CD4-positive, alpha-beta T cell (primary cell): ENCODE results near the gene TTLL3. TPM values are rescaled to one million over a fixed set of nuclear protein-coding genes. Genes with fewer than 3 reads are reported as not detected.
"Not testable (repeated sequence)": the region's sequence is repeated elsewhere in the genome, so short reads cannot be mapped to it uniquely, and the experiment has no call there.

Experiments
- ATAC-seq: fragments of 200-7000 bp; cut with Tn5 transposase; one replicate; pipeline ENCODE4 v1.10.0; 2022; ENCODE audit warnings: mild to moderate bottlenecking; ENCODE audit not compliant: poor library complexity
- CTCF ChIA-PET: fragments of 350-600 bp; sonication (Branson Sonifier 250); formaldehyde crosslinking; loops from one replicate; lab custom pipeline; 2021; ENCODE audit warnings: antibody characterized with exemption, inconsistent platforms; lab: Charles Lee
- POLR2A ChIA-PET: fragments of 350-600 bp; sonication (Branson Sonifier 250); formaldehyde crosslinking; loops from one replicate; lab custom pipeline; 2021; ENCODE audit warnings: antibody characterized with exemption, inconsistent platforms; lab: Charles Lee
- DNase-seq, 14 experiments: peaks; one replicate each; pipeline ENCODE4 v3.0.0-alpha.2; 2013 to 2020; ENCODE audit warnings: mixed read lengths in 2 of 14
- H3K27ac ChIP-seq, 2 donors: one replicate each; pipeline versions ENCODE4 v1.5.1 to v1.7.0; 2013; ENCODE audit warnings: low read length in 2 of 2, low read depth in 1 of 2, mild to moderate bottlenecking in 1 of 2
- H3K27me3 ChIP-seq, 2 experiments: 1 replicate in 1 of 2; 2 replicates in 1 of 2; pipeline versions ENCODE4 v1.6.1 to v1.7.0; 2013; ENCODE audit warnings: low read length in 2 of 2, control low read depth in 1 of 2, mild to moderate bottlenecking in 1 of 2, moderate library complexity in 1 of 2; ENCODE audit not compliant: insufficient read depth in 2 of 2, control insufficient read depth in 1 of 2
- H3K36me3 ChIP-seq: one replicate; pipeline ENCODE4 v1.6.1; 2013; ENCODE audit warnings: low read length, control low read depth; ENCODE audit not compliant: insufficient read depth
- H3K4me1 ChIP-seq: one replicate; pipeline ENCODE4 v1.6.1; 2013; ENCODE audit warnings: low read length, control low read depth; ENCODE audit not compliant: insufficient read depth
- H3K4me3 ChIP-seq: one replicate; pipeline ENCODE4 v1.5.1; 2013; ENCODE audit warnings: mild to moderate bottlenecking, low read length, moderate library complexity
- H3K9me3 ChIP-seq, 2 experiments: 1 replicate in 1 of 2; 2 replicates in 1 of 2; pipeline versions ENCODE4 v1.6.1 to v1.7.0; 2013; ENCODE audit warnings: low read length in 2 of 2, mild to moderate bottlenecking in 2 of 2, control low read depth in 1 of 2, moderate library complexity in 1 of 2; ENCODE audit not compliant: control insufficient read depth in 1 of 2, insufficient read depth in 1 of 2
- H3K27ac Mint-ChIP-seq: one replicate; pipeline ENCODE4 v1.8.0; 2020; ENCODE audit warnings: mixed read lengths
- H3K27me3 Mint-ChIP-seq: one replicate; pipeline ENCODE4 v1.8.0; 2021; ENCODE audit warnings: mixed read lengths
- H3K36me3 Mint-ChIP-seq: one replicate; pipeline ENCODE4 v1.8.0; 2021; ENCODE audit warnings: low read depth, mixed read lengths
- H3K4me1 Mint-ChIP-seq: one replicate; pipeline ENCODE4 v1.8.0; 2021; ENCODE audit warnings: low read depth, mixed read lengths
- H3K4me3 Mint-ChIP-seq: one replicate; pipeline ENCODE4 v1.8.0; 2020; ENCODE audit warnings: mild to moderate bottlenecking, mixed read lengths
- H3K9me3 Mint-ChIP-seq: one replicate; pipeline ENCODE4 v1.8.0; 2020; ENCODE audit warnings: mixed read lengths
- intact Hi-C, 2 experiments: fragments of 100-400 bp; cut with DNase I in 1 of 2; cut with micrococcal nuclease in 1 of 2; formaldehyde crosslinking; loops; one replicate each; pipeline versions ENCODE4 v1.15.1 to v1.9.0; 2023 to 2025; cut with DNase I, micrococcal nuclease
- total RNA-seq, 174 experiments: library from RNA in 2 of 174; stranded (reverse) in 2 of 174; gene quantifications; one replicate each; pipeline ENCODE4 v1.2.3 and lab custom pipeline; 2021 to 2026
- TF ChIP-seq, protein P1 (sequence below): fragments of 200-600 bp; IDR thresholded peaks from one replicate; pipeline ENCODE4 v1.8.0; 2022; ENCODE audit warnings: antibody characterized with exemption, mild to moderate bottlenecking

TTLL3 gene
- total RNA-seq, 2 experiments from 2014 or later, result 50.5 to 58.6 TPM

DNA sequence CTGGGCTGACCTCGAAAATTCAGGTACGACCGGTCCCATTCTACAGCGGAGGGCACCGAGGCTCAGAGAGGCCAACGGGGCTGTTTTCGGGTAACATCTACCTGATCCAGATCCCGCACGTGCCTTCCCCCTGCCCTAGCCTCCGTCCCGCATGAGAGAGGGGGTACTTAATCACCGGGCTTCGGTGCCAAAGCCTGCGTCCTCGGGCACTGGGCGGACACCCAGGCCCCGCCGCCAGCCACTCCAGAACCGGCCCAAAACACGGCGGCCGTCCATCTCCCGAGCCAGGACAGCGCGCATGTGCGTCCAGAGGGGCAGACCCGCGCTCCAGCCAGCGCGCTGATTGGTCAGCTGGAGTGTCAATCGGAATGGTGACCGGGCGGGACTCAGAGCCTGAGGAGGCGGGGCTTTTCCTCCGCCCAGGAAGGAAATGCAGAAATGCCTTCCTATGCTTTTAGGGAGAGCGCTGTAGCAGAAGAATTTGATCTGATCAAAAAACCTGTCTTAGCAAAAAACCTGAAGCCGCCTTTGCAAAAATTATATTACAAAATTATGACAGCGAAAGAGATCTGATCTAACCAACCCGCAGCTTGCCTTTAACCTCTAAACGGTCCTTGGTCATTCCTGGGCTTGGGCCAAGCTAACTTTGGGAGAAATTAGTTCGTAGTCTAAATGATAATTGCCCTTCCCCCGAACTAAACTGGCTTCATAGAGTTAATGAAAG lies 33.8 kb downstream of the TTLL3 start, which contains the start of gene RPUSD3:
Gene RPUSD3 (minus strand): TSS at position 294 of the 724 bp plus-strand sequence. CDS start 18 bp downstream, at position 276.
- H3K27me3 Mint-ChIP-seq, result no peaks in the 10 kb centered on the region
- CTCF ChIA-PET, result interaction anchor here (1.1 to 2.9 kb wide), 2 partner anchors 89 to 99 kb away, joined by 3 to 7 read pairs; partner anchors contain the start of gene CRELD1
- H3K4me1 ChIP-seq, result peaks cover 28% of the 10 kb centered on the region
- TF ChIP-seq, protein P1, sequence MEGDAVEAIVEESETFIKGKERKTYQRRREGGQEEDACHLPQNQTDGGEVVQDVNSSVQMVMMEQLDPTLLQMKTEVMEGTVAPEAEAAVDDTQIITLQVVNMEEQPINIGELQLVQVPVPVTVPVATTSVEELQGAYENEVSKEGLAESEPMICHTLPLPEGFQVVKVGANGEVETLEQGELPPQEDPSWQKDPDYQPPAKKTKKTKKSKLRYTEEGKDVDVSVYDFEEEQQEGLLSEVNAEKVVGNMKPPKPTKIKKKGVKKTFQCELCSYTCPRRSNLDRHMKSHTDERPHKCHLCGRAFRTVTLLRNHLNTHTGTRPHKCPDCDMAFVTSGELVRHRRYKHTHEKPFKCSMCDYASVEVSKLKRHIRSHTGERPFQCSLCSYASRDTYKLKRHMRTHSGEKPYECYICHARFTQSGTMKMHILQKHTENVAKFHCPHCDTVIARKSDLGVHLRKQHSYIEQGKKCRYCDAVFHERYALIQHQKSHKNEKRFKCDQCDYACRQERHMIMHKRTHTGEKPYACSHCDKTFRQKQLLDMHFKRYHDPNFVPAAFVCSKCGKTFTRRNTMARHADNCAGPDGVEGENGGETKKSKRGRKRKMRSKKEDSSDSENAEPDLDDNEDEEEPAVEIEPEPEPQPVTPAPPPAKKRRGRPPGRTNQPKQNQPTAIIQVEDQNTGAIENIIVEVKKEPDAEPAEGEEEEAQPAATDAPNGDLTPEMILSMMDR, result no peak
- DNase-seq (peak; percentile 93 to 98 (median 96)), ATAC-seq (peak; percentile 98)
- peak within 1 kb of the TSS; percentile 73 for H3K4me3 ChIP-seq
- intact Hi-C loops, result loop anchor here (2.0 to 10.0 kb wide), 6 partner anchors 47 to 441 kb away; partner anchors contain the start of genes JAGN1 (in 2 of the 2), ARPC4 (in 1 of the 2), CRELD1 (in 1 of the 2) and TADA3 (in 1 of the 2)
- H3K4me3 Mint-ChIP-seq, result peak within 1 kb of the TSS; percentile 98
- POLR2A ChIA-PET, result interaction anchor here (1.0 to 3.1 kb wide), 5 partner anchors 47 to 199 kb away, joined by 3 to 17 read pairs (median 4); partner anchors contain the start of genes ARPC4, CRELD1, JAGN1 and TADA3
- H3K27ac ChIP-seq, result peak within 1 kb of the TSS; percentile 21 to 38
- H3K4me1 Mint-ChIP-seq, result peaks cover 28% of the 10 kb centered on the region
- peaks cover 0 to 4% of the 10 kb centered on the region in 2 experiments for H3K9me3 ChIP-seq
- no peaks in the 10 kb centered on the region for H3K27me3 ChIP-seq
- H3K36me3 ChIP-seq, result peaks cover 25% of the 10 kb centered on the region
- H3K9me3 Mint-ChIP-seq, result no peaks in the 10 kb centered on the region
- H3K36me3 Mint-ChIP-seq, result peaks cover 32% of the 10 kb centered on the region
- H3K27ac Mint-ChIP-seq, result peak within 1 kb of the TSS; percentile 80

DNA sequence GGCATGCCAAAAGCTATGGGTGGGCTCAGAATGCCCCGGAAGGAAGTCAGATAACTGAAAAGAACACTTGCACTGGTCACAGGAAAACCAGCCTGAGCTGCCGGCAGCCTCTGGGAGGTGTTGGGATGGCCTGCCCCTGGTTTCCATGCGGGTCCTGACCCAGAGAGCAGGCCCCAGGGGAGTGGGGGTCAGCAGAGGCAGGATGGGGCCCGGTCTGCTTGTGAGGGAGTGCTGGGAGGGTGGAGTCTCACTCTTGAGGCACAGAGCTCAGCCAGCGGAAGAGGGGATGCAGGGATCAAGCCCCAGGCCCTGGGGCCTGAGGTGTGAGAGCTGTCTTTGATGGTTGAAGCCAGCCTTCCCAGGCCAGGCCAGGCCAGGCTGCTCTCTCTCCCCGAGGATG lies 36.2 kb downstream of the TTLL3 start:
- ChIA-PET CTCF (no interaction called here), POLR2A (interaction anchor here (1.1 kb wide), 1 partner anchor 44 kb away, joined by 3 read pairs; the partner anchor contains the start of gene JAGN1)
- Histone ChIP-seq H3K4me1 (peaks cover 28% of the 10 kb centered on the region), H3K9me3 (peaks cover 0 to 4% of the 10 kb centered on the region in 2 experiments), H3K27me3 (no peaks in the 10 kb centered on the region), H3K4me3 (no peak overlapping the region), H3K36me3 (peaks cover 8% of the 10 kb centered on the region), H3K27ac (no peak overlapping the region)
- TF ChIP-seq, protein P1, result no peak
- H3K27me3 Mint-ChIP-seq, result no peaks in the 10 kb centered on the region
- H3K36me3 Mint-ChIP-seq, result peaks cover 19% of the 10 kb centered on the region
- H3K4me1 Mint-ChIP-seq, result peaks cover 28% of the 10 kb centered on the region
- H3K9me3 Mint-ChIP-seq, result no peaks in the 10 kb centered on the region
- no peak for ATAC-seq
- H3K27ac Mint-ChIP-seq, result no peak overlapping the region
- DNase-seq, result no peak
- intact Hi-C loops, result loop anchor here in 1 of 2 experiments (5.0 to 10.0 kb wide), 3 partner anchors 86 to 439 kb away; partner anchors contain the start of gene CRELD1
- no peak overlapping the region for H3K4me3 Mint-ChIP-seq

DNA sequence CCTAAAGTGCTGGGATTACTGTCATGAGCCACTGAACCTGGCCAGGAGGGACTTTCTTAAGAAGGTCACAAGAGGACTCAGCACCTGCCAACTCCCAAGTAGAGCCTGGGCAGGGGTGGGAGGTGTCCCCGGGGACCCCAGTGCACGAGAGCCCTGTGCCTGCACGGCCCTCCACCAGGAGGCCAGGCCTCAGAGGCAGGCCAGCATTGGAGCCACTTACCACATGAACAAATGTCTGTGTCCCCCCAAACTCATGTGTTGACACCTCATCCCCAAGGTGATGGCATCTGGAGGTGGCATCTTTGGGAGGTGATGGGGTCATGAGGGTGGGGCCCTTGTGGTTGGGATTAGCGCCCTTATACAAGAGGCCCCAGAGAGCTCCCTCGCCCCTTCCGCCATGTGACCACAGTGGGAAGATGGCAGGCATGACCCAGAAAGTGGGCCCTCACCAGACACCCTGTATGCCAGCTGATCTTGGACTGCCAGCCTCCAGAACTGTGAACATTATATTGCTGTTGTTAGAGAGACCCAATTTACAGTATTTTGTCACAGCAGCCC lies 36.9 kb downstream of the TTLL3 start:
- intact Hi-C loops, result loop anchor here in 1 of 2 experiments (5.0 to 10.0 kb wide), 3 partner anchors 85 to 438 kb away; partner anchors contain the start of gene CRELD1
- no peaks in the 10 kb centered on the region for H3K27me3 Mint-ChIP-seq
- no peak overlapping the region for H3K4me3 Mint-ChIP-seq
- Histone ChIP-seq H3K4me1 (peaks cover 25% of the 10 kb centered on the region), H3K4me3 (no peak overlapping the region), H3K27ac (no peak overlapping the region), H3K27me3 (no peaks in the 10 kb centered on the region), H3K36me3 (peaks cover under 1% of the 10 kb centered on the region), H3K9me3 (peaks cover 0 to 4% of the 10 kb centered on the region in 2 experiments)
- H3K9me3 Mint-ChIP-seq, result no peaks in the 10 kb centered on the region
- H3K4me1 Mint-ChIP-seq, result peaks cover 25% of the 10 kb centered on the region
- DNase-seq (no peak), ATAC-seq (no peak)
- H3K27ac Mint-ChIP-seq, result no peak overlapping the region
- H3K36me3 Mint-ChIP-seq, result peaks cover 12% of the 10 kb centered on the region
- CTCF ChIA-PET, result no interaction called here
- TF ChIP-seq, protein P1, result no peak
- POLR2A ChIA-PET, result no interaction called here

- CTCF ChIA-PET, result interaction anchor here (1.4 kb wide), 1 partner anchor 84 kb away, joined by 6 read pairs; no protein-coding TSS in a partner anchor
- H3K27me3 Mint-ChIP-seq, ATAC-seq, DNase-seq, POLR2A ChIA-PET, H3K27me3 ChIP-seq, H3K9me3 Mint-ChIP-seq, H3K36me3 Mint-ChIP-seq, H3K27ac ChIP-seq, H3K4me3 Mint-ChIP-seq, H3K4me3 ChIP-seq, H3K27ac Mint-ChIP-seq, H3K9me3 ChIP-seq, H3K36me3 ChIP-seq: not testable (repeated sequence)
- peaks cover 16% of the 10 kb centered on the region for H3K4me1 Mint-ChIP-seq
- H3K4me1 ChIP-seq, result peaks cover 18% of the 10 kb centered on the region
- intact Hi-C loops, result loop anchor here in 1 of 2 experiments (5.0 to 10.0 kb wide), 3 partner anchors 84 to 437 kb away; partner anchors contain the start of gene CRELD1
Observed at GRCh38 chr3:9847870-9848269, 37.8 kb downstream of the TTLL3 start.
